Stimulated activated CD8-positive, alpha-beta memory T cell treated with anti-CD3 and anti-CD28 coated beads, Interleukin-15, amount 100 ng/mL, for 24 hours (primary cell): Measurements from ENCODE around the gene NFKBIB.
A peak's percentile ranks its signal among the peaks of the same experiment; 100 is the strongest.
"Not testable (repeated sequence)": the region's sequence is repeated elsewhere in the genome, so short reads cannot be mapped to it uniquely, and the experiment has no call there.

ENCODE experiments used
- DNase-seq: peaks from one replicate; pipeline ENCODE4 v3.0.0-alpha.2; 2020; ENCODE audit warnings: low read depth

Gene NFKBIB

GRCh38 chr19:38899447-38900201 lies at the start of gene NFKBIB, which contains the start of gene SIRT2:
Gene NFKBIB (plus strand): TSS chr19:38899969. CDS start chr19:38900033, 64 bp downstream.
Gene SIRT2 (minus strand): TSS chr19:38899618. CDS start chr19:38899521, 97 bp downstream.
- peak; percentile 83 for DNase-seq

- no peak for DNase-seq
These were observed 49.3 kb upstream of the NFKBIB start for GRCh38 chr19:38850436-38850975.

GRCh38 chr19:38850976-38851621 lies 48.7 kb upstream of the NFKBIB start:
- DNase-seq: no peak

GRCh38 chr19:38851622-38852230 lies 48.0 kb upstream of the NFKBIB start:
- peak; percentile 75 for DNase-seq

DNA sequence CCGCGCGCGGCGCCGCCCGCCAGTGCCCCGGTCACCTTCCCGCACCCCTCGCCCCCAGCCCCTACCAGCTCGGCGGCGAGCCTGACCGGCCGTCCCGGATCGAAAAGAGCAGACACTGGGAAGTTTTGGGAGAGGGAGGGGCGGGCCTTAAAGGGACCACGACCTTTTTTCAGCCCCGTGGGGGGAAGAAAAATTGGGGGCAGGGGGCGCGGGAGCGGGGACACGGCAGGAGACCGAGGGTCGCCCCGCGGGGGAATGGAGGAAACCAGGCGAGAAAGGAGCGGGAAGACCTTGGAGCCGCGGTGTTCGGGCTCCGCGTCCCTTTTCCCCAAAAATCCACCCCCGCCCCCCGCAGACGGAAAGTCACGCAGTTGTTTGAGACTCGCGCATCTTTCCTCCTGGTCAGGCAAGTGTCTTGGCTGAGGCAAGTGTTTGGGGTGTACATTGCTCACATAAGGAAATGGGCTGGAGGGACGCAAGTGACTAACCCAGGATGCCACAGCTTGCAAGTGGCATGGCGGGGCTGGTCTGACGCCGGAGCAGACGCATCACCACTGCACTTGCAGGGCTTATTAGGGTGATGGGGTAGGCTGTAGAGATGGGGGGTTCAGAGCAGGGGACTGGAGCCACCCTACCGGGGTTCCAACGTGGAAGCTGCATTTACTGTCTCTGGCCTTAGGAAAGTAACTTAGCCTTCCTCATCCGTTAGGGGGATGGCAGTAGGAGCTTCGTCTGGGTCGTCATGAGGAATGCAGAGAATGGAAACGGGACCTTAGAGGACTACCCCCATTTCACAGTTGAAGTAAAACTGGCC lies 47.3 kb upstream of the NFKBIB start:
- no peak for DNase-seq

GRCh38 chr19:38853214-38853613 lies 46.6 kb upstream of the NFKBIB start:
- no peak for DNase-seq

GRCh38 chr19:38854961-38855360 lies 44.8 kb upstream of the NFKBIB start:
- not testable (repeated sequence) for DNase-seq

- DNase-seq: not testable (repeated sequence)
These were observed 44.0 kb upstream of the NFKBIB start for GRCh38 chr19:38855751-38856150.

DNA sequence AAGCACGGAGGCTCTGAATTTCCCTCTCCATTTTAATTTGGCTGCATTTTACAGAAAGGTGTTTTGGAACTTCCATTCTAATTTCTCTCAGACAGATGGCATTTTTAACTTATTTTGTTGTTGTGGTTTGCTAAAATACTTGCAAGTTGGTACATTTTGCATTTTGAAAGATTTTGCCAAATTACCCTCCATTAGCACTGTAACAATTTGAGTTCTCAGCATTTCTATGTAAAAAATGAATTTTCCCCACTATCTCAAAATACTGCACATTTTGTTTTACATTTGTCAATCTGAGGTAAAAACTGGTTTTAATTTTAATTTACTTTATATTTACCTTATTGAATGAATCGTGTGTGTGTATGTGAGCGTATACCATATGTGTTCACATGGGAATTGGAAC lies 43.0 kb upstream of the NFKBIB start:
- no peak for DNase-seq

DNA sequence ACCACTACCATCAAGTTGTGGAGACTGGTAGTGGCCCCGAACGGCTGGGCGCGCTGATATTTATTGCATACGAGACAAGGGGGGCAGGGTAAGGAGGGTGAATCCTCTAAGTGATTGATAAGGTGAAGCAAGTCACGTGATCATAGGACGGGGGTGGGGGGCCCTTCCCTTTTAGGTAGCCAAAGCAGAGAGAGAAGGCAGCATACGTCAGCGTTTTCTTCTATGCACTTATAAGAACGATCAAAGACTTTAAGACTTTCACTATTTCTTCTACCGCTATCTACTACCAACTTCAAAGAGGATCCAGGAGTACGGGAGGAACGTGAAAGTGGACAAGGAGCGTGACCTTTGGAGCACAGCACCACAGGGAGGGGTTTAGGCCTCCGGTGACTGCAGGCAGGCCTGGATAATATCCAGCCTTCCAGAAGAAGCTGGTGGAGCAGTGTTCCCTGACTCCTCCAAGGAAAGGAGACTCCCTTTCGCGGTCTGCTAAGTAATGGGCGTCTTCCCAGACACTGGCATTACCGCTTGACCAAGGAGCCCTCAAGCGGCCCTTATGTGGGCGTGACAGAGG lies 40.1 kb upstream of the NFKBIB start:
- not testable (repeated sequence) for DNase-seq

GRCh38 chr19:38861368-38861767 lies 38.4 kb upstream of the NFKBIB start:
- no peak for DNase-seq

- DNase-seq: no peak
These were observed 37.3 kb upstream of the NFKBIB start for GRCh38 chr19:38862321-38863059.

GRCh38 chr19:38867171-38867780 lies 32.5 kb upstream of the NFKBIB start:
- DNase-seq: no peak

- no peak for DNase-seq
These were observed 31.2 kb upstream of the NFKBIB start for GRCh38 chr19:38868551-38868950.

- DNase-seq: no peak
These were observed 30.5 kb upstream of the NFKBIB start for GRCh38 chr19:38869160-38869835.

GRCh38 chr19:38869836-38870607 lies 29.7 kb upstream of the NFKBIB start:
- peak; percentile 84 for DNase-seq

DNA sequence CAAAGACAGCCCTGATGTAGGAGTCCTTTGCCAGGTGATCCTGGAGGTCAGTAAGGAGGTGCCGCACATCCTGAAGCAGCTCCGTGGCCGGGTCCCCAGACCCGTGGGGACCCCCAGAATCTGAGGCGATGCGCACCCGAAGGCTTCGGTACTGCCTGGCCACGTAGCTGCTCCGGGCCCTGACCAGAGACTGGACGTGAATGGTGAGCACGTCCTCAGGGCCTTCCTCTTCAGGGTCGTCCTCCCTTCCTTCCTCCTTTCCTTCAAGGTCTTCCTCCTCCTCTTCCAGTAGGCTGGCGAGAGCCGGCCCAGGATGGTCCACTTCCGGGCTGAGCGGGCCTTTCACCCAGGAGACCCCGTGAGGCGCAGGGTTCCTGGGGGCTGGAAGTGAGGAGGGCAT lies 29.2 kb upstream of the NFKBIB start:
- no peak for DNase-seq

DNA sequence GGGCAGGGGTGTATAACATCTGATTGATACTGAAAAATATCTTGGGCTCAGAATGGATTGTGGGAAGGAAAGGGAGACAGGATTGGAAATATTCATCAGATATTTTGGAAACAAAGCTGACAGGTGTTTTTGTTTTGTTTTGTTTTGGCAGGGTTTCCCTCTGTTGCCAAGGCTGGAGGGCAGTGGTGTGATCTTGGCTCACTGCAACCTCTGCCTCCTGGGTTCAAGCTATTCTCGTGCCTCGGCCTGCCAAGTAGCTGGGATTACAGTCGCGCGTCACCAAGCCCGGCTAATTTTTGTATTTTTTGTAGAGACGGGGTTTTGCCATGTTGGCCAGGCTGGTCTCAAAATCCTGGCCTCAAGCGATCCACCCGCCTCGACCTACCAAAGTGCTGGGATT lies 26.4 kb upstream of the NFKBIB start:
- not testable (repeated sequence) for DNase-seq
